HCT116 (cell line): ENCODE results near the gene TPX2. TPM values are rescaled to one million over a fixed set of nuclear protein-coding genes. Genes with fewer than 3 reads are reported as not detected.
A peak's percentile ranks its signal among the peaks of the same experiment; 100 is the strongest.

Experiments used
- ATAC-seq: fragments of 200-7000 bp; cut with Tn5 transposase; 2 replicates; pipeline ENCODE4 v1.9.1; 2020; ENCODE audit warnings: mild to moderate bottlenecking, moderate library complexity
- BruUV-seq: library from RNA; stranded (reverse); fragments of 400-500 nt; replicated peaks from 2 replicates; lab custom pipeline; 2021; lab: Mats Ljungman, UMichigan
- CTCF ChIA-PET: fragments of 300-600 bp; sonication (Branson Sonifier 250); formaldehyde crosslinking; loops from one replicate; lab custom pipeline; 2021; ENCODE audit warnings: antibody characterized with exemption; lab: Charles Lee
- POLR2A ChIA-PET: fragments of 300-600, 350-600 bp; sonication (Branson Sonifier 250); formaldehyde crosslinking; loops from one replicate; lab custom pipeline; 2021; ENCODE audit warnings: antibody characterized with exemption; lab: Charles Lee
- RAD21 ChIA-PET, 2 experiments: fragments of 300-600 bp; sonication (Branson Sonifier 250); formaldehyde crosslinking; loops; one replicate each; lab custom pipeline; 2023; ENCODE audit warnings: low total read pairs in 2 of 2; ENCODE audit not compliant: uncharacterized antibody in 2 of 2, unreplicated experiment in 2 of 2, low non-redundant PET in 1 of 2; lab: Charles Lee
- DNase-seq: peaks from one replicate; pipeline ENCODE4 v3.0.0-alpha.2; 2010; ENCODE audit warnings: low read depth, low spot score
- H2AFZ ChIP-seq: fragments of 200-600 bp; shearing (Covaris generic), sonication (generic); 2 replicates; pipeline ENCODE4 v1.6.1; 2017; ENCODE audit warnings: low read depth, mixed run types, mixed read lengths, antibody characterized with exemption, low read length; ENCODE audit not compliant: poor library complexity, severe bottlenecking
- H3K27ac ChIP-seq: 2 replicates; pipeline ENCODE4 v1.5.1; 2012; ENCODE audit warnings: low read depth, low read length
- H3K27me3 ChIP-seq: fragments of 200-600 bp; sonication (generic); 2 replicates; pipeline ENCODE4 v1.6.1; 2016; ENCODE audit warnings: mixed run types, low read length, mixed read lengths; ENCODE audit not compliant: insufficient read depth
- H3K36me3 ChIP-seq, 2 experiments: fragments of 200-500 bp in 1 of 2; fragments of 200-600 bp in 1 of 2; sonication (Bioruptor generic) in 1 of 2; sonication (generic) in 1 of 2; 2 replicates each; pipeline versions ENCODE4 v1.5.1 to v1.6.1; 2014 to 2016; ENCODE audit warnings: low read length in 2 of 2, inconsistent platforms in 1 of 2, mixed read lengths in 1 of 2, mixed run types in 1 of 2; ENCODE audit not compliant: insufficient read depth in 2 of 2, control insufficient read depth in 1 of 2
- H3K4me1 ChIP-seq, 2 experiments: fragments of 200-600 bp in 1 of 2; sonication (generic) in 1 of 2; 2 replicates each; pipeline versions ENCODE4 v1.5.1 to v1.6.1; 2012 to 2017; ENCODE audit warnings: low read length in 2 of 2, inconsistent platforms in 1 of 2, mild to moderate bottlenecking in 1 of 2, mixed read lengths in 1 of 2, mixed run types in 1 of 2, moderate library complexity in 1 of 2; ENCODE audit not compliant: insufficient read depth in 2 of 2, control insufficient read depth in 1 of 2
- H3K4me2 ChIP-seq: fragments of 200-600 bp; sonication (generic); 2 replicates; pipeline ENCODE4 v1.6.1; 2017; ENCODE audit warnings: mixed run types, low read length, mixed read lengths
- H3K4me3 ChIP-seq, 2 experiments: fragments of 200-600 bp in 1 of 2; sonication (generic) in 1 of 2; replicated peaks in 1 of 2; 2 replicates each; pipeline ENCODE4 v1.5.1; 2011 to 2016; ENCODE audit warnings: low read length in 2 of 2, control low read depth in 1 of 2, low read depth in 1 of 2, mild to moderate bottlenecking in 1 of 2, mixed read lengths in 1 of 2, mixed run types in 1 of 2
- H3K79me2 ChIP-seq: fragments of 200-600 bp; sonication (generic); 2 replicates; pipeline ENCODE4 v1.6.1; 2017; ENCODE audit warnings: mild to moderate bottlenecking, mixed run types, low read length, moderate library complexity, mixed read lengths; ENCODE audit not compliant: insufficient read depth
- H3K9ac ChIP-seq: fragments of 200-600 bp; sonication (generic); 2 replicates; pipeline ENCODE4 v1.6.1; 2016; ENCODE audit warnings: low read length, mixed read lengths
- H3K9me2 ChIP-seq: fragments of 200-600 bp; sonication (generic), shearing (Covaris generic); 2 replicates; pipeline ENCODE4 v1.6.1; 2017; ENCODE audit warnings: mixed run types, mild to moderate bottlenecking, moderate library complexity; ENCODE audit not compliant: insufficient read depth
- H3K9me3 ChIP-seq, 2 experiments: fragments of 200-500 bp in 1 of 2; fragments of 200-600 bp in 1 of 2; sonication (Bioruptor generic) in 1 of 2; sonication (generic) in 1 of 2; 2 replicates each; pipeline ENCODE4 v1.6.1; 2014 to 2017; ENCODE audit warnings: low read length in 2 of 2, mixed read lengths in 2 of 2, inconsistent platforms in 1 of 2, low read depth in 1 of 2, mild to moderate bottlenecking in 1 of 2, mixed run types in 1 of 2, moderate library complexity in 1 of 2; ENCODE audit not compliant: control insufficient read depth in 1 of 2, insufficient read depth in 1 of 2
- H4K20me1 ChIP-seq: fragments of 200-600 bp; sonication (generic), shearing (Covaris generic); 2 replicates; pipeline ENCODE4 v1.6.1; 2017; ENCODE audit warnings: mixed run types, mild to moderate bottlenecking, moderate library complexity; ENCODE audit not compliant: insufficient read depth
- CTCF ChIP-seq, 3 experiments: fragments of 200-600 bp in 1 of 3; sonication (generic) in 1 of 3; IDR thresholded peaks in 2 of 3; conservative IDR thresholded peaks in 1 of 3; 2 replicates each; pipeline ENCODE4 v1.5.1; 2012 to 2017; ENCODE audit warnings: low read depth in 2 of 3, low read length in 2 of 3, antibody characterized with exemption in 1 of 3, borderline replicate concordance in 1 of 3, control low read depth in 1 of 3, mild to moderate bottlenecking in 1 of 3, mixed read lengths in 1 of 3, mixed run types in 1 of 3, moderate library complexity in 1 of 3; ENCODE audit not compliant: insufficient read depth in 1 of 3
- EGR1 ChIP-seq: IDR thresholded peaks from 2 replicates; pipeline ENCODE4 v1.6.1; 2012; ENCODE audit warnings: low read depth
- EZH2phosphoT487 ChIP-seq: fragments of 200-600 bp; IDR thresholded peaks from 2 replicates; pipeline ENCODE4 v1.6.1; 2018; ENCODE audit warnings: antibody characterized with exemption, borderline replicate concordance
- JUND ChIP-seq: IDR thresholded peaks from 2 replicates; pipeline ENCODE4 v1.6.1; 2012
- POLR2A ChIP-seq: IDR thresholded peaks from 2 replicates; pipeline ENCODE4 v1.7.0; 2011; ENCODE audit warnings: borderline replicate concordance; ENCODE audit not compliant: insufficient read depth, insufficient read length; ENCODE audit errors: extremely low read depth
- POLR2AphosphoS5 ChIP-seq: IDR thresholded peaks from 2 replicates; pipeline ENCODE4 v1.6.1; 2011; ENCODE audit warnings: mild to moderate bottlenecking, low read depth, low read length, moderate library complexity
- YY1 ChIP-seq: IDR thresholded peaks from 2 replicates; pipeline ENCODE4 v1.6.1; 2011; ENCODE audit warnings: low read length, low read depth, moderate library complexity, mild to moderate bottlenecking; ENCODE audit not compliant: insufficient replicate concordance; ENCODE audit errors: extremely low read depth
- ZFX ChIP-seq: fragments of 450-650 bp; IDR thresholded peaks from 2 replicates; pipeline ENCODE4 v1.6.1; 2017
- intact Hi-C: fragments of 100-400 bp; cut with micrococcal nuclease; formaldehyde crosslinking; loops from 2 replicates; pipeline ENCODE4 v1.10.0; 2022
- total RNA-seq: library from RNA; stranded (reverse); gene quantifications from one replicate; pipeline ENCODE4 v1.2.1, GENCODE V29; 2021; ENCODE audit not compliant: unreplicated experiment
- TF ChIP-seq, protein P1 (sequence below): IDR thresholded peaks from 2 replicates; pipeline ENCODE4 v1.6.1; 2012
- TF ChIP-seq, protein P2 (sequence below): IDR thresholded peaks from 2 replicates; pipeline ENCODE4 v1.6.1; 2012

The TPX2 gene
- total RNA-seq, 1 experiment from 2014 or later: 163 TPM

DNA sequence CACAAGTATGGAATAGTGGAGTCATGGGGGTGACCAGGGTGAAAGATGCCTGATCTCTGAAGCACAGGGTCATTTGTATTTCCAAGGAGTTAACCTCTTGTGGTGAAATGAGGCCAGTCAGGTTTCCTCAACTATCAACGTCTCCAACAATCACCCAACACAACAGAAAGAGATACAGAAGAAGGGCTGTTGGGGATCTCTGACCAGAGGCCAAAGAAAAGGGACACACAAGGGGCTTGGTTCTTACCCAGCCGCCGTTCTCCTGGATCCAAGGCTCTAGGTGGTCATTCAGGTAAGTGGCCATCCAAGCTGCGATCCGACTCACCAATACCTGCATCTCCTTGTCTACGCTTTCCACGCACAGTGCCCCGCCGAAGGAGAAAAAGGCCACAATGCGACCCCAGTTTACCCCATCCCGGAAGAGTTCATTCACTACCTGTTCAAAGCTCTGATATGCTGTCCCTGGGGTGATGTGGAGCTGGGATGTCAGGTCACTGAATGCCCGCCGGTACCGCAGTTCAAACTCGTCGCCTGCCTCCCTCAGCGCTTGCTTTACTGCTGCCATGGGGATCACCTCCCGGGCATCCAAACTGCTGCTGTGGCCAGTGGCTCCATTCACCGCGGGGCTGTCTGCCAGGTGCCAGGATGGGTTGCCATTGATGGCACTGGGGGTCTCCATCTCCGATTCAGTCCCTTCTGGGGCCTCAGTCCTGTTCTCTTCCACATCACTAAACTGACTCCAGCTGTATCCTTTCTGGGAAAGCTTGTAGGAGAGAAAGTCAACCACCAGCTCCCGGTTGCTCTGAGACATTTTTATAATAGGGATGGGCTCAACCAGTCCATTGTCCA lies 17.5 kb upstream of the TPX2 start:
- peak overlapping the region; percentile 96 for H3K9ac ChIP-seq
- no peaks in the 10 kb centered on the region for H3K9me2 ChIP-seq
- RAD21 ChIA-PET: no interaction called here
- H3K27ac ChIP-seq: peak overlapping the region; percentile 98
- intact Hi-C loops: loop anchor here (5.0 kb wide), 1 partner anchor 159 kb away; no protein-coding TSS in a partner anchor
- peaks cover 56 to 75% of the 10 kb centered on the region in 2 experiments for H3K4me1 ChIP-seq
- H3K27me3 ChIP-seq: no peaks in the 10 kb centered on the region
- H3K9me3 ChIP-seq: no peaks in the 10 kb centered on the region
- peak overlapping the region; percentile 94 for H3K4me2 ChIP-seq
- no peak overlapping the region for H2AFZ ChIP-seq
- DNase-seq: no peak
- H4K20me1 ChIP-seq: no peaks in the 10 kb centered on the region
- peaks cover 67% of the 10 kb centered on the region for H3K79me2 ChIP-seq
- POLR2A ChIA-PET: interaction anchor here (0.7 to 4.3 kb wide), 6 partner anchors 9 to 144 kb away, joined by 3 to 33 read pairs (median 8); no protein-coding TSS in a partner anchor
- TF ChIP-seq JUND: no peak
- TF ChIP-seq POLR2AphosphoS5: peak; percentile 12; the same call in 1 of the 2 replicates
- TF ChIP-seq, all 23 proteins: peak for 1
- BruUV-seq: TSS peak; percentile 50
- CTCF ChIA-PET: interaction anchor here (1.6 to 3.6 kb wide), 3 partner anchors 61 to 110 kb away, joined by 6 to 127 read pairs (median 27); no protein-coding TSS in a partner anchor
- ATAC-seq: no peak
- Histone ChIP-seq H3K4me3 (peak overlapping the region; percentile 82 to 87), H3K36me3 (peaks cover 5 to 46% of the 10 kb centered on the region in 2 experiments; a peak in 3 of 4 replicates)

DNA sequence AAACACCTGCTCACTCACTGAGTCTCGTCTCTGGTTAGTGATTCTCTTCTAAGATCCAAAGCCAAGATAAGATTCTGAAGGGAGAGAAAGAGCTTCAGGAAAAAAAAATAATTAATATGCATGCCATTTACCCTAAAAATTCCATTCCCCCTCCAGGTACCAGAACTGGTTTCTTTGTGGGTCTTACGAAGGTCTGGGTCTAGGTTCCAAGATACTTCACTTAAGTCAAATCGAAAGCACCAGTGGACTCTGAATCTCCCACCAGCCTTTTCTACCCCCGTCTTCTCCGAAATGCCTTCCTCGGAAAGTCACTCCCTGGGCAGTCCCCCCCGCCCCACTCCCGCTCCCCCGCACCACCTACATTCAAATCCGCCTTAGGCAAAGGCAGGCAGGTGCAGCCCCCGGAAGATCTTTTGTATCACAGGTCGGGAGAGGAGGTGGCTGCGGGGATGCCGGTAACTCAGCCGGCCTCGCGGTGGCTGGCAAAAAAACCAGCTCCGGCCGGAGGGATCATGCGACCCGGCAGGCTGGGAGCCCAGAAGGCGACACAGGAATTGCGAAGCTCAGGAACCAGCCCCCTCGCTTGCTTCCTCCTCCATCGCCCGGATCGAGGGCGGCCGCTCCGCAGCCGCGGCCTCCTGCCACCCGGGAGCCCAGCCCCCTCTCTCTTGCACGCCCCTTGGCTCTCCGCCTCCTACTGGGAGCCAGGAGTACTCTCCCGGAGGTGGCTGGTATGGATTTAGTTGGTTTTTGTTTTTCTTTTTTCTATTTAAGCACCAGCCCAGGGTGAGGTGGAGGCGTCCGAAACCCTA lies 16.6 kb upstream of the TPX2 start, which contains the start of gene BCL2L1:
Gene BCL2L1 (minus strand): TSS at position 612 of the 812 bp plus-strand sequence. CDS start 650 bp downstream, outside the sequence.
- no peaks in the 10 kb centered on the region for H4K20me1 ChIP-seq
- peak; percentile 44 for ATAC-seq
- peak; percentile 62 for TF ChIP-seq POLR2AphosphoS5
- TF ChIP-seq EGR1: no peak
- TF ChIP-seq EZH2phosphoT487: no peak
- TF ChIP-seq POLR2A: peak; percentile 40
- TF ChIP-seq CTCF (IDR thresholded peaks at IDR 0.05 in 2 of 3, conservative IDR thresholded peaks at IDR 0.05 in 1 of 3; ENCODE audit: borderline replicate concordance in 1 of 3, insufficient read depth in 1 of 3, low read depth in 2 of 3, low read length in 2 of 3): peak in 2 of 3 experiments; percentile 63 to 74; a peak in 4 of 6 replicates
- peak; percentile 5 for TF ChIP-seq YY1
- TF ChIP-seq, protein P1, sequence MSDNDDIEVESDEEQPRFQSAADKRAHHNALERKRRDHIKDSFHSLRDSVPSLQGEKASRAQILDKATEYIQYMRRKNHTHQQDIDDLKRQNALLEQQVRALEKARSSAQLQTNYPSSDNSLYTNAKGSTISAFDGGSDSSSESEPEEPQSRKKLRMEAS: no peak
- TF ChIP-seq, protein P2, sequence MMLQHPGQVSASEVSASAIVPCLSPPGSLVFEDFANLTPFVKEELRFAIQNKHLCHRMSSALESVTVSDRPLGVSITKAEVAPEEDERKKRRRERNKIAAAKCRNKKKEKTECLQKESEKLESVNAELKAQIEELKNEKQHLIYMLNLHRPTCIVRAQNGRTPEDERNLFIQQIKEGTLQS: no peak
- TF ChIP-seq ZFX: no peak
- no TSS peak for BruUV-seq
- H3K9me3 ChIP-seq: no peaks in the 10 kb centered on the region
- H3K4me1 ChIP-seq: peaks cover 50 to 75% of the 10 kb centered on the region in 2 experiments
- ChIA-PET CTCF (interaction anchor here (0.6 to 3.6 kb wide), 14 partner anchors 9 to 262 kb away, joined by 3 to 127 read pairs (median 14); partner anchors contain the start of gene TPX2), POLR2A (interaction anchor here (0.7 to 4.3 kb wide), 17 partner anchors 10 to 162 kb away, joined by 3 to 33 read pairs (median 6); partner anchors contain the start of genes ID1 and TPX2), RAD21 (interaction anchor here (0.5 to 2.0 kb wide), 6 partner anchors 58 to 174 kb away, joined by 3 to 24 read pairs (median 8); no protein-coding TSS in a partner anchor)
- peaks cover 1 to 38% of the 10 kb centered on the region in 2 experiments; a peak in 3 of 4 replicates for H3K36me3 ChIP-seq
- peak within 1 kb of the TSS; percentile 98 for H3K27ac ChIP-seq
- no peak within 1 kb of the TSS for H2AFZ ChIP-seq
- no peaks in the 10 kb centered on the region for H3K9me2 ChIP-seq
- peak within 1 kb of the TSS; percentile 94 for H3K4me2 ChIP-seq
- intact Hi-C loops: loop anchor here (1.0 to 5.0 kb wide), 3 partner anchors 26 to 160 kb away; no protein-coding TSS in a partner anchor
- H3K27me3 ChIP-seq: no peaks in the 10 kb centered on the region
- H3K4me3 ChIP-seq: peak within 1 kb of the TSS; percentile 82 to 87
- H3K9ac ChIP-seq: peak within 1 kb of the TSS; percentile 96
- peak; percentile 51 for DNase-seq
- H3K79me2 ChIP-seq: peaks cover 58% of the 10 kb centered on the region
